DMS 273 (cell line): Measurements from ENCODE around the gene ZC3H6.

Source experiments
- DNase-seq: peaks from one replicate; lab custom pipeline; 2025; ENCODE audit not compliant: unreplicated experiment; lab: John Stamatoyannopoulos, UW

The ZC3H6 gene

GRCh38 chr2:112275311-112275886 lies at the start of gene ZC3H6:
TSS of gene ZC3H6 (plus strand) at chr2:112275597. CDS start at chr2:112275995, 398 bp downstream.
- peak; percentile 99 for DNase-seq

- peak; percentile 96 for DNase-seq
Observed at GRCh38 chr2:112229348-112229747, 46.0 kb upstream of the ZC3H6 start.

GRCh38 chr2:112230371-112230770 lies 45.0 kb upstream of the ZC3H6 start:
- DNase-seq = no peak

- DNase-seq = no peak
Observed at GRCh38 chr2:112239862-112240261, 35.5 kb upstream of the ZC3H6 start.

GRCh38 chr2:112242384-112242783 lies 33.0 kb upstream of the ZC3H6 start:
- no peak for DNase-seq

GRCh38 chr2:112243233-112243632 lies 32.2 kb upstream of the ZC3H6 start:
- no peak for DNase-seq

GRCh38 chr2:112244854-112245253 lies 30.5 kb upstream of the ZC3H6 start:
- no peak for DNase-seq

GRCh38 chr2:112251271-112251670 lies 24.1 kb upstream of the ZC3H6 start:
- no peak for DNase-seq

- DNase-seq = peak; percentile 19
Observed at GRCh38 chr2:112253261-112253815, 22.1 kb upstream of the ZC3H6 start.

GRCh38 chr2:112254466-112255240 lies 20.7 kb upstream of the ZC3H6 start, which contains the start of gene ZC3H8:
TSS of gene ZC3H8 (minus strand) at chr2:112255042. CDS start at chr2:112254981, 61 bp downstream.
- DNase-seq = peak; percentile 96

GRCh38 chr2:112255875-112256274 lies 19.5 kb upstream of the ZC3H6 start:
- DNase-seq = no peak

- no peak for DNase-seq
Observed at GRCh38 chr2:112256654-112257053, 18.7 kb upstream of the ZC3H6 start.

- no peak for DNase-seq
Observed at GRCh38 chr2:112257575-112257974, 17.8 kb upstream of the ZC3H6 start.

- DNase-seq = peak; percentile 89
Observed at GRCh38 chr2:112259509-112260294, 15.7 kb upstream of the ZC3H6 start.

GRCh38 chr2:112260295-112260625 lies 15.1 kb upstream of the ZC3H6 start:
- DNase-seq = no peak

GRCh38 chr2:112262876-112263275 lies 12.5 kb upstream of the ZC3H6 start:
- DNase-seq = no peak

- DNase-seq = no peak
Observed at GRCh38 chr2:112268547-112268946, 6.8 kb upstream of the ZC3H6 start.

- no peak for DNase-seq
Observed at GRCh38 chr2:112272669-112273068, 2.7 kb upstream of the ZC3H6 start.

- no peak for DNase-seq
Observed at GRCh38 chr2:112273349-112273748, 2.0 kb upstream of the ZC3H6 start.

- peak; percentile 96 for DNase-seq
Observed at GRCh38 chr2:112275887-112276773, 733 bp downstream of the ZC3H6 start.

- no peak for DNase-seq
Observed at GRCh38 chr2:112276954-112277353, 1.6 kb downstream of the ZC3H6 start.
